TTC549 (cell line): ENCODE measurements around the gene ZCCHC12.

ENCODE experiments used
- FAIRE-seq: peaks from 2 replicates; lab custom pipeline; 2012; peaks lifted over from hg19 to GRCh38; lab: Jason Lieb, UNC

Gene ZCCHC12

DNA sequence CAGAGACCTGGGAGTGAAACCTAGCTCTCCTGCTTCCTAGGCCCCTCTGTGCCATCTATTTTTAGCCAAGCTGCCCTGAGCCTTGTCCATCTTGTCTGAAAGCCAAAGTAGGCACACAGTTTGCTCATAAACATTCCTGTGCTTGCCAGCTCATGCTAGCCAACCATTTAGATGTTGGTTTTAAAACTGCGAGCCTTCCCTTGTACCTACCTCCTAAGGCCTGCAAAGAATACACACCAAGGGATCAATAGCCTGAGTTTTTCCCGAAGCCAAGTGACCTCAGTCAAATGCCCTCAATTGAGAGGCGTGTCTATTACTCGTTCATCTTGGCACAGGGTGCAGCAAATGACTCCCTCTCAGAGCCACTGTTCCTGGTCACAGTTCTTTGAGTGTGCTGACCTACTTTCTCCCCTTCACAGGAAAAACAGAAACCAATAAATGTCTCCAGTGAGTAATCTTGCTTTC, 48.5 kb downstream of the ZCCHC12 start:
- FAIRE-seq: no peak
